CD4-positive, alpha-beta memory T cell (primary cell): ENCODE measurements around the gene UST. TPM values are rescaled to one million over a fixed set of nuclear protein-coding genes. Genes with fewer than 3 reads are reported as not detected.

Source experiments
- CTCF ChIA-PET: fragments of 350-600 bp; sonication (Branson Sonifier 250); formaldehyde crosslinking; loops from one replicate; lab custom pipeline; 2021; ENCODE audit warnings: inconsistent platforms; ENCODE audit not compliant: partially characterized antibody; lab: Charles Lee
- POLR2A ChIA-PET: fragments of 350-600 bp; sonication (Branson Sonifier 250); formaldehyde crosslinking; loops from one replicate; lab custom pipeline; 2021; ENCODE audit not compliant: partially characterized antibody; lab: Charles Lee
- DNase-seq, 5 donors: peaks; one replicate each; pipeline versions ENCODE4 v3.0.0 to v3.0.0-alpha.2; 2020 to 2022; ENCODE audit warnings: mixed read lengths in 1 of 5
- H3K27ac ChIP-seq: one replicate; pipeline ENCODE4 v1.7.0; 2013; ENCODE audit warnings: low read depth, low read length
- H3K27me3 ChIP-seq: 2 replicates; pipeline ENCODE4 v1.7.0; 2013; ENCODE audit warnings: mild to moderate bottlenecking, low read length, moderate library complexity; ENCODE audit not compliant: insufficient read depth
- H3K36me3 ChIP-seq: 2 replicates; pipeline ENCODE4 v1.7.0; 2013; ENCODE audit warnings: mild to moderate bottlenecking, low read length, moderate library complexity; ENCODE audit not compliant: insufficient read depth
- H3K4me1 ChIP-seq: 2 replicates; pipeline ENCODE4 v1.7.0; 2013; ENCODE audit warnings: mild to moderate bottlenecking, low read length, moderate library complexity; ENCODE audit not compliant: insufficient read depth
- H3K4me3 ChIP-seq, 2 donors: one replicate each; pipeline ENCODE4 v1.7.0; 2013; ENCODE audit warnings: low read length in 2 of 2, mild to moderate bottlenecking in 1 of 2
- H3K9me3 ChIP-seq, 2 donors: one replicate each; pipeline ENCODE4 v1.7.0; 2013; ENCODE audit warnings: low read length in 2 of 2, control low read depth in 1 of 2; ENCODE audit not compliant: control insufficient read depth in 1 of 2
- H3K27ac Mint-ChIP-seq, 7 donors: one replicate each; pipeline ENCODE4 v1.8.0; 2020 to 2021; ENCODE audit warnings: mixed read lengths in 7 of 7, mild to moderate bottlenecking in 6 of 7, inconsistent platforms in 3 of 7, moderate library complexity in 3 of 7
- H3K27me3 Mint-ChIP-seq, 2 donors: one replicate each; pipeline ENCODE4 v1.8.0; 2020 to 2021; ENCODE audit warnings: mixed read lengths in 2 of 2
- H3K36me3 Mint-ChIP-seq, 2 donors: one replicate each; pipeline ENCODE4 v1.8.0; 2020 to 2021; ENCODE audit warnings: mixed read lengths in 2 of 2, inconsistent platforms in 1 of 2, mild to moderate bottlenecking in 1 of 2
- H3K4me1 Mint-ChIP-seq, 4 donors: one replicate each; pipeline ENCODE4 v1.8.0; 2020 to 2021; ENCODE audit warnings: mixed read lengths in 4 of 4, mild to moderate bottlenecking in 1 of 4
- H3K4me3 Mint-ChIP-seq, 8 donors: one replicate each; pipeline ENCODE4 v1.8.0; 2020 to 2021; ENCODE audit warnings: mixed read lengths in 8 of 8, mild to moderate bottlenecking in 7 of 8, moderate library complexity in 6 of 8, inconsistent platforms in 3 of 8
- H3K9me3 Mint-ChIP-seq, 8 donors: one replicate each; pipeline ENCODE4 v1.8.0; 2020 to 2021; ENCODE audit warnings: mixed read lengths in 8 of 8, mild to moderate bottlenecking in 5 of 8, inconsistent platforms in 3 of 8, moderate library complexity in 1 of 8
- intact Hi-C: fragments of 100-400 bp; cut with micrococcal nuclease; formaldehyde crosslinking; loops from one replicate; pipeline ENCODE4 v1.15.1; 2023
- polyA plus RNA-seq, 2 donors: library from polyadenylated mRNA; unstranded; fragments of 300-500 nt; fragmentation: Illumina TruSeq; gene quantifications; one replicate each; pipeline ENCODE4 v1.2.3, GENCODE V29; 2021
- total RNA-seq, 2 experiments: library from RNA; stranded (reverse); gene quantifications; one replicate each; pipeline ENCODE4 v1.2.3, GENCODE V29; 2021

UST gene
- total and polyA plus RNA-seq, 4 experiments from 2014 or later = 2.2 to 7.6 (median 5.1) TPM

- no peak overlapping the region for H3K4me3 ChIP-seq
- Mint-ChIP-seq H3K4me3 (no peak overlapping the region), H3K4me1 (peaks cover 31 to 55% (median 41%) of the 10 kb centered on the region in 4 donors), H3K27ac (peak overlapping the region in 2 of 7 donors; percentile 53 to 66), H3K9me3 (no peaks in the 10 kb centered on the region), H3K27me3 (no peaks in the 10 kb centered on the region), H3K36me3 (no peaks in the 10 kb centered on the region)
- CTCF ChIA-PET = interaction anchor here (1.0 to 6.6 kb wide), 4 partner anchors 45 to 346 kb away, joined by 3 to 83 read pairs (median 7); partner anchors contain the start of gene TAB2
- no peaks in the 10 kb centered on the region for H3K36me3 ChIP-seq
- no peaks in the 10 kb centered on the region for H3K9me3 ChIP-seq
- H3K4me1 ChIP-seq = peaks cover 48% of the 10 kb centered on the region
- no peak for DNase-seq
- H3K27me3 ChIP-seq = no peaks in the 10 kb centered on the region
- intact Hi-C loops = no loop called here
- POLR2A ChIA-PET = interaction anchor here (1.3 to 2.7 kb wide), 2 partner anchors 9 to 11 kb away, joined by 4 to 27 read pairs; no protein-coding TSS in a partner anchor
- H3K27ac ChIP-seq = no peak overlapping the region
Observed at GRCh38 chr6:149086363-149086762, 339.5 kb downstream of the UST start.

- no peaks in the 10 kb centered on the region for H3K36me3 Mint-ChIP-seq
- intact Hi-C loops = no loop called here
- Histone ChIP-seq H3K27ac (no peak overlapping the region), H3K9me3 (no peaks in the 10 kb centered on the region), H3K27me3 (no peaks in the 10 kb centered on the region), H3K36me3 (no peaks in the 10 kb centered on the region), H3K4me3 (no peak overlapping the region), H3K4me1 (peaks cover 47% of the 10 kb centered on the region)
- H3K4me1 Mint-ChIP-seq = peaks cover 27 to 49% (median 38%) of the 10 kb centered on the region in 4 donors
- H3K27me3 Mint-ChIP-seq = no peaks in the 10 kb centered on the region
- CTCF ChIA-PET = interaction anchor here (0.9 to 6.6 kb wide), 4 partner anchors 11 to 345 kb away, joined by 3 to 83 read pairs (median 5); no protein-coding TSS in a partner anchor
- H3K27ac Mint-ChIP-seq = peak overlapping the region in 2 of 7 donors; percentile 23 to 53
- H3K4me3 Mint-ChIP-seq = no peak overlapping the region
- DNase-seq = no peak
- no peaks in the 10 kb centered on the region for H3K9me3 Mint-ChIP-seq
- POLR2A ChIA-PET = interaction anchor here (0.8 to 1.0 kb wide), 2 partner anchors 55 to 344 kb away, joined by 3 to 5 read pairs; no protein-coding TSS in a partner anchor
Observed at GRCh38 chr6:149087898-149088297, 341.1 kb downstream of the UST start.

- no peaks in the 10 kb centered on the region for H3K9me3 ChIP-seq
- peaks cover 47% of the 10 kb centered on the region for H3K4me1 ChIP-seq
- H3K36me3 Mint-ChIP-seq = no peaks in the 10 kb centered on the region
- no peak for DNase-seq
- no peak overlapping the region for H3K27ac ChIP-seq
- H3K36me3 ChIP-seq = no peaks in the 10 kb centered on the region
- H3K9me3 Mint-ChIP-seq = no peaks in the 10 kb centered on the region
- no peaks in the 10 kb centered on the region for H3K27me3 ChIP-seq
- no peak overlapping the region for H3K4me3 ChIP-seq
- CTCF ChIA-PET = interaction anchor here (0.9 to 6.6 kb wide), 4 partner anchors 11 to 344 kb away, joined by 3 to 83 read pairs (median 5); no protein-coding TSS in a partner anchor
- peak overlapping the region in 1 of 7 donors; percentile 27 for H3K27ac Mint-ChIP-seq
- POLR2A ChIA-PET = interaction anchor here (1.0 kb wide), 1 partner anchor 54 kb away, joined by 3 read pairs; no protein-coding TSS in a partner anchor
- H3K4me3 Mint-ChIP-seq = no peak overlapping the region
- no peaks in the 10 kb centered on the region for H3K27me3 Mint-ChIP-seq
- intact Hi-C loops = no loop called here
- H3K4me1 Mint-ChIP-seq = peaks cover 26 to 49% (median 38%) of the 10 kb centered on the region in 4 donors
Observed at GRCh38 chr6:149088361-149088760, 341.5 kb downstream of the UST start.

- H3K4me1 Mint-ChIP-seq = peaks cover 26 to 49% (median 38%) of the 10 kb centered on the region in 4 donors
- POLR2A ChIA-PET = interaction anchor here (1.4 kb wide), 1 partner anchor 58 kb away, joined by 4 read pairs; no protein-coding TSS in a partner anchor
Observed at GRCh38 chr6:149089510-149089909, 342.7 kb downstream of the UST start.

GRCh38 chr6:149090937-149091336, 344.1 kb downstream of the UST start:
- CTCF ChIA-PET = interaction anchor here (1.0 kb wide), 2 partner anchors 9 to 282 kb away, joined by 3 to 4 read pairs; no protein-coding TSS in a partner anchor
- no peak overlapping the region for H3K27ac ChIP-seq
- H3K27me3 Mint-ChIP-seq = no peaks in the 10 kb centered on the region
- H3K4me3 Mint-ChIP-seq = no peak overlapping the region
- intact Hi-C loops = no loop called here
- no peak overlapping the region for H3K4me3 ChIP-seq
- no peaks in the 10 kb centered on the region for H3K27me3 ChIP-seq
- POLR2A ChIA-PET = no interaction called here
- H3K4me1 ChIP-seq = peaks cover 49% of the 10 kb centered on the region
- peaks cover 30 to 54% (median 44%) of the 10 kb centered on the region in 4 donors for H3K4me1 Mint-ChIP-seq
- H3K36me3 ChIP-seq = no peaks in the 10 kb centered on the region
- no peaks in the 10 kb centered on the region for H3K9me3 Mint-ChIP-seq
- H3K9me3 ChIP-seq = no peaks in the 10 kb centered on the region
- peaks cover 0 to 2% of the 10 kb centered on the region in 2 donors for H3K36me3 Mint-ChIP-seq
- DNase-seq = no peak
- H3K27ac Mint-ChIP-seq = peak overlapping the region in 5 of 7 donors; percentile 6 to 83 (median 48)

More at GRCh38 chr6:149089510-149089909, 342.7 kb downstream of the UST start:
- Mint-ChIP-seq H3K4me3 (no peak overlapping the region), H3K36me3 (no peaks in the 10 kb centered on the region), H3K27me3 (no peaks in the 10 kb centered on the region), H3K27ac (peak overlapping the region in 1 of 7 donors; percentile 29), H3K9me3 (no peaks in the 10 kb centered on the region)
- Histone ChIP-seq H3K36me3 (no peaks in the 10 kb centered on the region), H3K27me3 (no peaks in the 10 kb centered on the region), H3K4me1 (peaks cover 47% of the 10 kb centered on the region), H3K27ac (no peak overlapping the region), H3K9me3 (no peaks in the 10 kb centered on the region), H3K4me3 (no peak overlapping the region)
- CTCF ChIA-PET = interaction anchor here (1.3 to 6.6 kb wide), 3 partner anchors 14 to 343 kb away, joined by 3 to 83 read pairs (median 4); no protein-coding TSS in a partner anchor
- intact Hi-C loops = no loop called here
- no peak for DNase-seq

GRCh38 chr6:149093643-149094042, 346.8 kb downstream of the UST start:
- CTCF ChIA-PET = interaction anchor here (1.3 to 2.5 kb wide), 4 partner anchors 9 to 338 kb away, joined by 3 to 16 read pairs (median 6); no protein-coding TSS in a partner anchor
- H3K9me3 Mint-ChIP-seq = peaks cover 0 to 16% (median 13%) of the 10 kb centered on the region in 8 donors
- intact Hi-C loops = no loop called here

GRCh38 chr6:149094156-149094555, 347.3 kb downstream of the UST start:
- DNase-seq = peak in 1 of 5 donors; percentile 12
- ChIA-PET POLR2A (interaction anchor here (1.0 to 4.1 kb wide), 14 partner anchors 9 to 326 kb away, joined by 3 to 27 read pairs (median 5); partner anchors contain the start of gene TAB2), CTCF (interaction anchor here (0.8 to 2.5 kb wide), 9 partner anchors 9 to 339 kb away, joined by 3 to 16 read pairs (median 4); no protein-coding TSS in a partner anchor)
- Mint-ChIP-seq H3K4me1 (peaks cover 36 to 63% (median 52%) of the 10 kb centered on the region in 4 donors), H3K36me3 (peaks cover 14 to 16% of the 10 kb centered on the region in 2 donors), H3K27me3 (no peaks in the 10 kb centered on the region), H3K4me3 (peak overlapping the region; percentile 57 to 76 (median 68)), H3K27ac (peak overlapping the region; percentile 74 to 96 (median 92)), H3K9me3 (peaks cover 0 to 20% (median 18%) of the 10 kb centered on the region in 8 donors)
- peak overlapping the region in 1 of 2 donors; percentile 13 for H3K4me3 ChIP-seq
- intact Hi-C loops = no loop called here
- H3K4me1 ChIP-seq = peaks cover 65% of the 10 kb centered on the region
- no peaks in the 10 kb centered on the region for H3K27me3 ChIP-seq
- peak overlapping the region; percentile 27 for H3K27ac ChIP-seq
- H3K36me3 ChIP-seq = no peaks in the 10 kb centered on the region
- H3K9me3 ChIP-seq = peaks cover 0 to 5% of the 10 kb centered on the region in 2 donors

More at GRCh38 chr6:149093643-149094042, 346.8 kb downstream of the UST start:
- Mint-ChIP-seq H3K36me3 (peaks cover 11% of the 10 kb centered on the region in 2 donors), H3K27ac (peak overlapping the region; percentile 74 to 96 (median 92)), H3K27me3 (no peaks in the 10 kb centered on the region), H3K4me3 (peak overlapping the region in 6 of 8 donors; percentile 18 to 74 (median 68)), H3K4me1 (peaks cover 37 to 63% (median 52%) of the 10 kb centered on the region in 4 donors)
- H3K4me3 ChIP-seq = peak overlapping the region in 1 of 2 donors; percentile 13
- H3K27ac ChIP-seq = peak overlapping the region; percentile 27
- peaks cover 0 to under 1% of the 10 kb centered on the region in 2 donors for H3K9me3 ChIP-seq
- H3K4me1 ChIP-seq = peaks cover 65% of the 10 kb centered on the region
- H3K36me3 ChIP-seq = no peaks in the 10 kb centered on the region
- POLR2A ChIA-PET = interaction anchor here (1.2 to 4.1 kb wide), 7 partner anchors 8 to 326 kb away, joined by 4 to 27 read pairs (median 8); partner anchors contain the start of gene TAB2
- H3K27me3 ChIP-seq = no peaks in the 10 kb centered on the region
- DNase-seq = no peak
